NCI-H460 (cell line): ENCODE results near the gene ACTRT3. TPM values are rescaled to one million over a fixed set of nuclear protein-coding genes. Genes with fewer than 3 reads are reported as not detected.
"Not testable (repeated sequence)": the region's sequence is repeated elsewhere in the genome, so short reads cannot be mapped to it uniquely, and the experiment has no call there.

Experiments
- DNase-seq: peaks from one replicate; pipeline ENCODE4 v3.0.0-alpha.2; 2016; ENCODE audit warnings: low read depth; ENCODE audit errors: extremely low read depth
- total RNA-seq: library from RNA; depleted of rRNA; stranded (reverse); fragments of >200 nt; shearing (Covaris generic); gene quantifications from 2 replicates; pipeline ENCODE4 v1.2.3, GENCODE V29; 2014

ACTRT3 gene
- total RNA-seq, 1 experiment from 2014 or later: 0.67 TPM

DNA sequence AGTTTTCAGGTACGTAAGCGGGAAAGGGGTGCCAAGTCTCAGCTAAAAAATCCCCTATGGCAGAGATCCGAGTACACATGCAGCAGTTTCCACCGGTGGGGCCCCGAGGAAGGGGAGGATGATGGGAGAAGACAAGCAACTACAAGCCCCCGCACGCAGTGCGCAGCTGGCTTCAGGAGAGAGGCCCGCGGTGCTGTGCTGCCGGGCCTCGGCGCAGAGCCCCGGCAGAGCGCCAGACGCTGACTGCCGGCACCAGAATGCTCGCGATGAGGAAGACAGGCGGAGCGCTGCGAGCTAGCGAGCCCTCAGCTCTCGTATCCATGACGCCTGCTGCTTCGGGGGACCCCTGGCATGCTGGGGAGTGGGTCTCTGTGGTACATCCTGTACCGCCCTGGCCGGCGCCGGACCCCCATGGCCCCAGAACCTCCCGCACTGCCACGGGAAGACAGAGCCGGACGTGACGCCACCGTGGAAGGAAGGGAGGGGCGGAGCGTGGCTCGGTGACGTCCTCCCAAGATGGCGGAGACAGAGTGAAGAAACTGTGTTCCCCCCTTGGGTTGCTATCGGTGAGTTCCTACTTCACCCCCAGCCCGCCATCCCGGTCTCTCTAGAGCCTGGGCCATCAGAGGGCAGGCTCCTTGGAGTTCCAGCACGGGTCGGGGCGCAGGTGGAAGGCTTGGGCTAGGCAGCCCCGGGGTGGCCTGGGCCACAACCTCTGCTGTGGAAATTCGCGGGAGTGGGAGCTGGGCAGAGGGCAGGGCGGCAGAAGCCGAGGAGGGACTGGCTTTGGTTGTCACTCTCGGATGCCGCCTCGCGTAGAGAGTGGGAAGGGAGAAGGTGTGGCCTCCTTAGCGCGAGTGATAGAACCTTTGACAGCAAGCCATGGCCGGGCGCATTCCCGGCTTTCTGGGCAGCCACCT, 3.8 kb upstream of the ACTRT3 start, which contains the start of gene MYNN:
Gene MYNN, plus strand, starts transcription at position 500 of the 920 bp plus-strand sequence. CDS start 900 bp downstream, outside the sequence.
- peak; percentile 76 for DNase-seq

DNA sequence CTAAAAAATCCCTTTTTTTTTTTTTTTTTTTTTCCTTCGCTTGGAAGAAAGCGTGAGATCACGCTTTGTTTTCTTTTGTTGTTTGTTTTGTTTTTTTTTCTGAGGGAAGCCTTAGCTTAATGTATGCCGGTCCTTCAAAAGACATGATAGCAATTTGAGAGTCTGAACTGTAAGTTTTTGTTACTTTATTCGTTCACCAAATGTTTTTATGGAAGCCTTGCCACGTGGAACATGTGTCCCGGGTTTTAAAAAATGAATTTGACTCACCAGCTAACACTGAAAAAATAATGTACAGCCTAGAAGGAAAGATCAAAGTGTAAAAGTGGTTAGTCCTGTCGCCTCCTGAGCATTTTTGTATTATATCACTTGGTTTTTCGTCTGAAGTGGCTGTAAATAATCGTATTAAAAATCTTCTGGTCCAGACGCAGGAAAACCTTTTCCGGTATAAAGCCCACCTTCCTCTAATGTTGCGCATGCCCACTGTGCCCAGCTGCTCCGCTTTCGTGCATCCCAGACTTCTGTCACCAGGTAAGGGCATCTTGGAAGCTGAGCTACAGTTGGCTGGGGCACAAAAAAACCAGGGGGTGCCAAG, 3.0 kb upstream of the ACTRT3 start:
- peak; percentile 57 for DNase-seq

DNA sequence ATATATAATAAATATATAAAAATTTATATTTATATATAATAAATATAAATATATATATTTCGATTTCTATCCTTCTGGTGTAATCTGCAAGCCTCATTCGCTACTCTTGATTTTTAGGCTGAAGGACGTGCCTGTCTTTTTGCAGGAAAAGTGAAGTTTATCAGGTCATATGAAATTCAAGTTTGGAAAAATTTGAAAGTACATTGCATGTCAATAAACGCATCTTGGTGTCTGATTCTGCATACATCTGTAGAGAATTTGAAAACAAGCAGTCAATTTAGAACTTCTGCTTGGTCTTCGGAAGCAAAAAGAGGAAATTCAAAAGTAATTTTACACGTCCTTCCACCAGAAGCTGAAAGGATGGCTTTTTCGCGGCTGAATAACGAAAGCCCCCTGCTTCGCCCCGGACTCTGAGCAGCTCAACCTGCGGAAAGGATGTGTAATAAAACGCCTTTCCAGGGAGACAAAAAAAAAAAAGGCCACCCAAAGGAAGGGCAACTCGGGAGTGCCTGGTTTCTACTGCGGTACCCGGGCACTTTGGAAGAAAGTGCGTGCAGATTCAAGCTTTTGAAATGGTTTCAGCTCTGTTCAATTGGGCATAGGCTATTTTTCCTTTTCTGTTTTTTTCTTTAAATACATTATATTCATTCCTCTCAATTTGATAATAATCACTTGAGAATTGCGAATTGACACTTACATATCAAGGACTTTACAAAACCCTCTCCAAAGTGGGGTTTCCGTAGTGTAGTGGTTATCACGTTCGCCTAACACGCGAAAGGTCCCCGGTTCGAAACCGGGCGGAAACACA, 2.3 kb upstream of the ACTRT3 start:
- DNase-seq: peak; percentile 75

DNA sequence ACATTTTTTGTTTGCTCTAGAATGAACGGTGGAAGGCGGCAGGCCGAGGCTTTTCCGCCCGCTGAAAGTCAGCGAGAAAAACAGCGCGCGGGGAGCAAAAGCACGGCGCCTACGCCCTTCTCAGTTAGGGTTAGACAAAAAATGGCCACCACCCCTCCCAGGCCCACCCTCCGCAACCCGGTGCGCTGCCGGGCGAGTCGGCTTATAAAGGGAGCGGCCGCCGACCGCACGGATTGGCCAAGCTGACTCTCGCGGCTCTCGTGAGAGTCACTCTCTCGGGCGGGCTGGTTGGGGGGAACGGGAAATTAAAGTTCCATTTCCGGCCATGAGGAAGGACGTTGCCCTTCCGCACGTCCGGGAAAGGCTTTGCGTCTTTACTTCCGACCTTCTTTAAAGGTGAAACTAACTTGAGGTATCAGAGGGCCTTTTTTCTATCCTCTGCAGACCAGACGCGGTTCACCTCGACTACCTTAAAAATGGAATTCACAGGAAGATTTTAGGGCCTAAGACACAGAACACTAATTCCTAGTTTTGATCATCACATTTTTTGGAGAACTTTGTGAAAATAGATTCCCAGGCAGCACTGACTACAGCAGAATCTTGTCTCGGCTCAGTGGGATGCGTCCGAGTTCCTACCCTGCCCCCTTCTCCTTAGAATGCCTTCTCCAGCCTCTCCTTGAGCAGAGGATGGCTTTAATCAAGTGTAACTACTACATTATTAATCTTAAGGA, 4.3 kb downstream of the ACTRT3 start, which contains the start of gene TERC:
Gene TERC, minus strand, starts transcription at position 179 of the 731 bp plus-strand sequence.
- peak; percentile 68 for DNase-seq

DNA sequence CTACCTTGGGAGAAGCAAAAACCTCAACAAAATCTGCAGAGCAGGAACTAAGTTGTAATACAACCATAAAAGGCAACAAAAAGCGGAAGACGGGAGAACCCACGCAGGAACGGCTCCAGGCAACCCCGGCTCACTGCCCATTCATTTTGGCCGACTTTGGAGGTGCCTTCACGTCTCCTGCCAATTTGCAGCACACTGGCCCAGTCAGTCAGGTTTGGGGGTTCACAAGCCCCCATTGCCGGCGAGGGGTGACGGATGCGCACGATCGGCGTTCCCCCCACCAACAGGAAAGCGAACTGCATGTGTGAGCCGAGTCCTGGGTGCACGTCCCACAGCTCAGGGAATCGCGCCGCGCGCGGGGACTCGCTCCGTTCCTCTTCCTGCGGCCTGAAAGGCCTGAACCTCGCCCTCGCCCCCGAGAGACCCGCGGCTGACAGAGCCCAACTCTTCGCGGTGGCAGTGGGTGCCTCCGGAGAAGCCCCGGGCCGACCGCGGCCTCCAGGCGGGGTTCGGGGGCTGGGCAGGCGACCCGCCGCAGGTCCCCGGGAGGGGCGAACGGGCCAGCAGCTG, 5.0 kb downstream of the ACTRT3 start:
- DNase-seq: no peak

DNA sequence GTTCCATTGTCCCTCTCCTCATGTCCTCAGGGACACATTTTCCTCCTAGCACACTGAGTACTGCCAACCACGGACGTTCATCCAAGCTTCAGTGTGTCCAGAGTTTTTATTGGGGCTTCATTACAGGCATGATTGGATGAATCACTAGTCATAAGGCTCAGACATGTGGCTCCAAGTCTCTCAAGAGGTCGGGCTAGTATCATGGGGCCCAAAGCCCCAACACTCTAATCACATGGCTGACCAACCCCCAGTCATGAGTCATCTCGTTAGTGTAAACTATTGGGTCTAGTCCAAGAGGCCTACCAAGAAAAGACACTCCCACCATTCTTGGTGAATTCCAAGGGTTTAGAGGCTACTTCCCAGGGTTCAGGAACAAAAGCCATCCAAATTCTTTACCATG, 8.9 kb downstream of the ACTRT3 start:
- DNase-seq: no peak

DNA sequence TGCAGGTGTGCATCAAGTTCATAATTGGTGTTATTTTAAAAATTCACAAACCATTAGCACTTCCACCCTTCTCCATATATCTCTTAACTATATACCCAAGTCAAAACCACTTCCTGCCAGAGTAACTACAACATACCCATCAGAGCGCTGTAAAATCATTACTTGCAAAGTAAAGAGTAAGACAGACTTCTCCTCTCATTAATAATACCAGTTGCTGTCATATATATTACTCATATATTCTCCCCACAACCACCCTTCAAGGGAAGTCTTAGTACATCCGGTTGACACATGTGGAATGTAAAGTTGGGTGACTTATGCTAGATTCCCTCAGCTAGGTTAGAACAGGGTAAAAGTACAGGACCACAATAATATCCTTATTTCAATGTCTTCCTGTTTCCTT, 10.1 kb downstream of the ACTRT3 start:
- DNase-seq: no peak

DNA sequence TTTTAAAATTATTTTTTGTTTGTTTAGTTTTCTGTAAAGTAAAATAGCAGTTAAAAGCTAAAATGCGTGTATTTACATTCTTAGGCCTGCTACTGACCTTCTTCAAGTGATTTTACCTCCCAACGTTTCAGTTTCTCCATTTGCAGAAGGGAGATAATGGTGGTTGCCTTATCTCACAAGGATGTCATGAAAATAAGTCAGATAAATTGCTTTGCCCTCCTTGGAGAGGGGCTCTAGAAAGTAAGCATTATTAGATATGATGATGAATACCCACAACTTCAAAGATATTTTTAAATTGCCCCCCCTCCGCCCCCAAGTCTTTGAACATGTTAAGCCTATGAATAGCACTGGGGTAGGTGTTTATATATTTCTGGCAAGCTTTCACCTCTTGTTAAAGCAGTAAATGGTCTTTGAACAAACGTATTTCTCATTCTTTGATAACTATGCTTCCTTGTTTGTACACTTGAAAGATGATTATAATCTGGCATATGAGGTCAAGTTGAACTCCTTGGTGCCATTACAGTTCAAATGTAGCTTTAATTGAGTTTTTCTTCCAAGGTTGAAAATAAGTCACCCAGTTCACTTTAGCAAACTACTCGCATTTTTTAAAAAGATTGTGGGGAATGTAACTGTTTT, 10.9 kb downstream of the ACTRT3 start:
- DNase-seq: no peak

DNA sequence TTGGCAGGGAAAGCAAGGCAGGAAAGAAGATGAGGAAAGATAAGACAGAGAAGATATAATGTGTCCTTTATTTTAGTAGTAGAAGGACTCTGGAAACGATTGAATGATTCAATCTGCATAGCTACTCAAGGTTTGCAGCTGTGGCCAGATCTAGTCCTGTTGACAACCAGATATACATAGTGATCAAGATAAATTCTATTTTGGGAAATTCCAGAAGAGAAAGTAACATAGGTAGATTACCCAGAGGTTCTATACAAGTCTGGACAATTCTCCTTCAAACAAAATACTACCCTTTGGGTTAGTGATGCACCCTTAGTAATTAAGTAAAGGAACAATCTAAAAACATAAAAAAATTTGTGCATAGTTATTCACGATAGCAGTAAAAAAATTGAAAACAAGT, 13.9 kb downstream of the ACTRT3 start:
- no peak for DNase-seq

DNA sequence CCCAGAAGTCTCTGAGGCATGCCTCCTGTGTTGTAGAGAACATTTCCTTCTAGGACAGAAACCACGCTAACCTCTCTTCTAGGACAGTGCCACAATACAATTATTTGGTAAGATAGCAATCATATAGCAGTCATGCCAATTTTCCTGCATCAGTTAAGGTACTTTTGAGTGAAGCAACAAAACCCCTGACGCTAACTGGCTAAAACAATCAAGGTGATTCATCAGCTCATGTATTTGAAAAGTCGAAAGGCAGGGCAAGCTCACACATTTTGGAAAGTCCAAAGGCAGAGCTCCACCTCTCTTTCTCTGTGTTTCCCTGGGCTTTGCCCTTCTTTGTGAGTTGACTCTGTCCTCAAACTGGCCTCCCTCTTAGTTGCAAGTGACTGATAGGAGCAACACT, 14.7 kb downstream of the ACTRT3 start:
- DNase-seq: no peak

DNA sequence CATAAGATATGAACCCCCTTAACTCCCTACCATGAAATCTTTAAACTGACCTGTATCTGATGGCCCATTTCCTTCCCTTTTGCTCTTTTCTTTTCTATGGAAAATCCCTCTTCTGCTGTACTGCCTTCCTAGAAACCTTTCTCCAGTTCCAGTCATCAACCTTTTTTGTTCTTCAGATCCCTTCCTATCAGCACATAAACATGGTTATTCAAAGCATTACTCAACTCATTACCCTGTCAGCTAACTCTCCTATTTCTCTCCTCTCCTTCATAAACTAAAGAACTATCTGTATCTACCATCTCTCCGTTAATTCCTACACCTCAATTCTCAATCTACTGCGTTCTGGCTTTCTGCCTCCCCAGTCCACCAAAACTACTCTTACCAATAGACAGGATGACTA, 17.5 kb downstream of the ACTRT3 start:
- DNase-seq: no peak

DNA sequence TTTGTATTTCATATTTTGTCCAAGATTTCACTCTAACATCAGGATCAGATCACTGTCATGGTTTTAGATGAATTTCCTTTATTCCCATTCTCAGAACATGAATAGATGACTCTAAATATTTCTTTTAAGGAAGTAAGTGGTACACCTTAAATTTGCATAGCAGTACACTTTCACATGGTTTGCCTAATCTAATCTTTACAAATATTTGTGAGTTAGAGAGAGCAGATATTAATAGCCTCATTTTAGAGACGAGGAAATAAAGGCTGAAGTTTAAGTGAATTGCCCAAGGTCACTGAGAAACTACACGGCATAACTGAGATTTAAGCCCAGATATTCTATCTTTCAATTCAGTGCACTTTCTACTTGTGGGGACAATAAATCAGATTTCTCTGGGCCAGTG, 18.7 kb downstream of the ACTRT3 start:
- DNase-seq: no peak

DNA sequence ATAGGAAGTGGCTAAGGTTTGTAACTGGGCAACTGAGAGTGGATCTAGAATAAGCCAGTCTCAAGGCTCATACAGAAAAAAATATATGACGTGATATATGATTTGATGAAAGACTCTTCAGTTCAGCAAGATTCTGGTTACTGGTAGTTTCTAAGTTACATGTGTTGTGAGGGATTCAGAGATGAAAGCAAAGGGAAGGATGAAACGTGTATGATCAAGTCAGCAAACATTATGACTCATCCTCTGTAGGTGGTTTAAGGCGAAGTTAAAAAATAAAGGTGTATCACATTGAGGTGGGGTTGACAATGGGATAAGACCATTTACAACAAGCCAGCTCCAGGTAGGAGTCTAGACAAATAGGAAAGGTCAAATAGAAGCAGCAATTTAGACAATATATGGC, 20.7 kb downstream of the ACTRT3 start:
- DNase-seq: no peak

DNA sequence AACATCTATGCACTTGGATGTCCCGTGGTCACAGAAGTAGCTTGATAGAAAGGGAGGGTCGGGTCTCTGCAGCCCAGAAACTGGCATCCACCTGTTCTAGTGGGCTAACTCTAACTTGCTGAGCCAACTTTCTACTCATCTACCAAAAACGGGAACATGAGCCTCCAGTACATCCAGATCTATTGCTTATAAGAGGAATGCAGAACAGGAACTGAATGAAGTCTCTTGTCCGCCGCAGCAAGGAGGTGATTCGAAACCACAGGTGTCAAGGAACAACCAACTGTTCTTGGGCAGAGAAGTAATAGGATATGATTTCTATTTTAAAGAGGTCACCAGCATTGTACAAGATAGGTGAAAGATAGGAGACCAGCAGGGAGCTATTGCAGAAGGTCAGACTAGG, 22.4 kb downstream of the ACTRT3 start:
- no peak for DNase-seq

DNA sequence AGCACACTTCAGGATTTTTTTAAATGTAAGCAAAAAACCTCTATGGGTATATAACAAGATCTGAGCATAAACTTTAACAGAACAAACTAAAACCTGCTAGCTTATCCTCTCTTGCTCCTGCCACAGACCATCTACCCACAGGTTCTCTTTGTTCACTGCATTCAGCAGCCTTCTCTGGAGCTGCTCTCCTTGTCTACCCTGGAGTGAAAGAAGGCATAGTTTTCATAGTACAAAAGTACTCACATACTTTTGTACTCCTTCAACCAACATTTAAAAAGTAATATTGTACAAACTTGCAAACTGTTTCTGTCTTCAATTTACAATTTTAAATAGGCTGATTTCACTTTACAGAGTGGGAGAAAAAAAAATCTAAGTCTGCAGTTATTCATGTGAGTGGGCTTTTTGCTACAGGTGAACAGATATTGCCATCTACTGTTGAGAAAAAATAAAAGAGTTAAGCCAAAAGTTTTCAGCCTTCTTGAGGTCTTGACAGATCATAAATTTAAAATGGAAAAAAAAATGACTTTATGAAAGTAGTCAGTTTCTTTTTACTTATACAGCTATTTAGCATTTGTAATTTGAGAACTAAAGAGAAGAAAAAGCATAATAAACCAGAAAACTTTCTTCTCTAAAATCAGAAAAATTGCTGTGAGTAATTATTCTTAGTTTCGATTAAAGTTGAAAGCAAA, 24.9 kb downstream of the ACTRT3 start:
- DNase-seq: no peak

DNA sequence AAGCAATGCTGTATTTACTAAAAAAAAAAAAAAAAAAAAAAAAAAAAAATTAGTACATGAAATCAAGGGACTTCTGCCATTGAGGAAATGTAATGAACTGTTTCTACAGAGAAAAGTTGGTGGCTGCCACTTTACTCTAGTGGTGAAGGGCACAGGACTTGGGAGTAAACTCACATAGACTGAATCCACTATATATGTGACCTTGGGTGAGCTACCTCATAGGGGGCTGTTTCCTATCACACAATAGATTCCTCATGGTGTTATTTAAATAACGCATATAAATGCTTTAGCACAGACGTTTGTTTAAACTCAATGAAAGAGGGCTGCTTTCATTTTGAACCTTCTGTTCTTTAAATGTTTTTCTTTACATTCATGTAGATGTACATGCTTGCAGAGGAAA, 30.3 kb downstream of the ACTRT3 start:
- DNase-seq: no peak

DNA sequence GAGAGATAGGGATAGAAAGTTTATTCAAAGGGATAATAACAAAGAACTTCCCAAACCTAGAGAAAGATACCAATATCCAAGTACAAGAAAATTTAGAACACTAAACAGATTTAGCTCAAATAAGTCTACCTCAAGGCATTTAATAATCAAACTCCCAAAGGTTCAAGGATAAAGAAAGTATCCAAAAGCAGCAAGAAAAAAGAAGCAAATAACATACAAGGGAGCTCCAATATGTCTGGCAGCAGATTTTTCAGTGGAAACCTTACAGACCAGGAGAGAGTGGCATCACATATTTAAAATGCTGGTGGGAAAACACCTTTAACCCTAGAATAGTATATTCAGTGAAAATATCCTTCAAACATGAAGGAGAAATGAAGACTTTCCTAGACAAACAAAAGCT, 37.5 kb downstream of the ACTRT3 start:
- not testable (repeated sequence) for DNase-seq

DNA sequence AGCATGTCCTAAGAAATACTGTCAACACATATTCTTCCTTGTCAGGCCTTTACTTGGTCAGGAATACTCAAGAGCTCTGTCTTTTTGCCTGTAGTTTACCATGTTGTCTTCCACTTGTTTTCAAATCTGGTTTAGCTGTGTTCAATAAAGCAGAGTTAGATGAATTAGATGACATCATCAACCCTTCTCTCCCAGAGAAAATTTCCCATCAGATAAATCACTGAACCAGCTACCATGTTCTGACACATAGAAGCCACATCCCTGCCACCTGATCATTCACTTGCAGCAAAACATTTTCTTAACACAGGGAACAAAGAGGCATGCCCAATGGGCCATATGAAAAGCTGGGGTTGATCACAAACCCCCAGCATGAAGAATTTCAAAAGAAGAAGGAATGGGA, 46.6 kb downstream of the ACTRT3 start:
- DNase-seq: no peak

DNA sequence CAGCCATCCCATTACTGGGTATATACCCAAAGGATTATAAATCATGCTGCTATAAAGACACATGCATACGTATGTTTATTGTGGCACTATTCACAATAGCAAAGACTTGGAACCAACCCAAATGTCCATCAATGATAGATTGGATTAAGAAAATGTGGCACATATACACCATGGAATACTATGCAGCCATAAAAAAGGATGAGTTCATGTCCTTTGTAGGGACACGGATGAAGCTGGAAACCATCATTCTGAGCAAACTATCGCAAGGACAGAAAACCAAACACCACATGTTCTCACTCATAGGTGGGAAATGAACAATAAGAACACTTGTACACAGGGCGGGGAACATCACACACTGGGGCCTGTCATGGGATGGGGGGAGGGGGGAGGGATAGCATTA, 50.9 kb downstream of the ACTRT3 start:
- not testable (repeated sequence) for DNase-seq
